HG02973 (cell line): ENCODE results near the gene CASKIN1.

Source experiments
- ATAC-seq: cut with Tn5 transposase; IDR thresholded peaks from one replicate; pipeline ENCODE4 v1.9.1; 2021; ENCODE audit warnings: moderate library complexity; ENCODE audit not compliant: unreplicated experiment

CASKIN1 gene

GRCh38 chr16:2195322-2196161 is 863 bp downstream of the CASKIN1 start:
- ATAC-seq, result no peak

GRCh38 chr16:2194852-2195321 is 1.5 kb downstream of the CASKIN1 start:
- ATAC-seq, result no peak

GRCh38 chr16:2194166-2194834 is 2.1 kb downstream of the CASKIN1 start:
- ATAC-seq, result no peak

GRCh38 chr16:2191446-2191706 is 5.0 kb downstream of the CASKIN1 start:
- no peak for ATAC-seq

GRCh38 chr16:2190659-2191445 is 5.6 kb downstream of the CASKIN1 start:
- ATAC-seq, result no peak

GRCh38 chr16:2190002-2190658 is 6.3 kb downstream of the CASKIN1 start:
- no peak for ATAC-seq

GRCh38 chr16:2189252-2189893 is 7.0 kb downstream of the CASKIN1 start:
- ATAC-seq, result no peak

- no peak for ATAC-seq
These were observed 8.0 kb downstream of the CASKIN1 start for GRCh38 chr16:2188395-2188794.

- ATAC-seq, result no peak
These were observed 9.2 kb downstream of the CASKIN1 start for GRCh38 chr16:2187212-2187611.

GRCh38 chr16:2186505-2186904 is 9.9 kb downstream of the CASKIN1 start:
- no peak for ATAC-seq

- no peak for ATAC-seq
These were observed 10.3 kb downstream of the CASKIN1 start for GRCh38 chr16:2186064-2186463.

- ATAC-seq, result no peak
These were observed 11.4 kb downstream of the CASKIN1 start for GRCh38 chr16:2184962-2185361.

- ATAC-seq, result no peak
These were observed 12.1 kb downstream of the CASKIN1 start for GRCh38 chr16:2184346-2184745.

- no peak for ATAC-seq
These were observed 12.7 kb downstream of the CASKIN1 start for GRCh38 chr16:2183671-2184070.

- ATAC-seq, result no peak
These were observed 14.5 kb downstream of the CASKIN1 start for GRCh38 chr16:2181952-2182351.

- no peak for ATAC-seq
These were observed 15.2 kb downstream of the CASKIN1 start for GRCh38 chr16:2180962-2181923.

- ATAC-seq, result no peak
These were observed 15.9 kb downstream of the CASKIN1 start for GRCh38 chr16:2180461-2180860.

GRCh38 chr16:2179576-2179975 is 16.8 kb downstream of the CASKIN1 start:
- no peak for ATAC-seq

- no peak for ATAC-seq
These were observed 17.3 kb downstream of the CASKIN1 start for GRCh38 chr16:2179107-2179501.
